H9 (cell line): ENCODE measurements around the gene ZNF385B. TPM values are rescaled to one million over a fixed set of nuclear protein-coding genes. Genes with fewer than 3 reads are reported as not detected.

Experiments used
- DNase-seq: peaks from one replicate; pipeline ENCODE4 v3.0.0-alpha.2; 2017
- H2AFZ ChIP-seq: one replicate; pipeline ENCODE4 v1.6.1; 2013; ENCODE audit warnings: mild to moderate bottlenecking, low read length, control low read depth, moderate library complexity
- H2AK5ac ChIP-seq: 2 replicates; pipeline ENCODE4 v1.6.1; 2013; ENCODE audit warnings: low read length, control low read depth, mixed read lengths; ENCODE audit not compliant: insufficient read length
- H2BK120ac ChIP-seq: one replicate; pipeline ENCODE4 v1.6.1; 2013; ENCODE audit warnings: low read depth, mild to moderate bottlenecking, low read length, control low read depth, inconsistent platforms; ENCODE audit not compliant: poor library complexity, severe bottlenecking
- H2BK12ac ChIP-seq: 2 replicates; pipeline ENCODE4 v1.6.1; 2013; ENCODE audit warnings: low read length, control low read depth, mixed read lengths, low read depth; ENCODE audit not compliant: insufficient read length
- H2BK15ac ChIP-seq: 2 replicates; pipeline ENCODE4 v1.6.1; 2013; ENCODE audit warnings: low read depth, low read length, control low read depth
- H2BK20ac ChIP-seq: one replicate; pipeline ENCODE4 v1.6.1; 2013; ENCODE audit warnings: low read depth, mild to moderate bottlenecking, low read length, control low read depth, inconsistent platforms; ENCODE audit not compliant: poor library complexity, severe bottlenecking
- H2BK5ac ChIP-seq: 2 replicates; pipeline ENCODE4 v1.6.1; 2013; ENCODE audit warnings: low read length, control low read depth, mixed read lengths; ENCODE audit not compliant: insufficient read length
- H3K14ac ChIP-seq: 2 replicates; pipeline ENCODE4 v1.6.1; 2013; ENCODE audit warnings: low read length, control low read depth; ENCODE audit not compliant: insufficient read depth
- H3K18ac ChIP-seq: 2 replicates; pipeline ENCODE4 v1.6.1; 2013; ENCODE audit warnings: low read depth, mild to moderate bottlenecking, mixed read lengths, low read length, control low read depth; ENCODE audit not compliant: insufficient read length
- H3K23ac ChIP-seq: 2 replicates; pipeline ENCODE4 v1.6.1; 2013; ENCODE audit warnings: low read length, control low read depth, mixed read lengths, low read depth; ENCODE audit not compliant: insufficient read length
- H3K23me2 ChIP-seq: 2 replicates; pipeline ENCODE4 v1.6.1; 2013; ENCODE audit warnings: low read depth, mild to moderate bottlenecking, mixed read lengths, low read length, control low read depth; ENCODE audit not compliant: insufficient read length, poor library complexity, severe bottlenecking
- H3K27ac ChIP-seq: 2 replicates; pipeline ENCODE4 v1.5.1; 2013; ENCODE audit warnings: low read length, control low read depth, mixed read lengths, low read depth; ENCODE audit not compliant: insufficient read length
- H3K27me3 ChIP-seq: 2 replicates; pipeline ENCODE4 v1.6.1; 2013; ENCODE audit warnings: low read length, control low read depth, inconsistent platforms; ENCODE audit not compliant: insufficient read depth
- H3K4ac ChIP-seq: 2 replicates; pipeline ENCODE4 v1.6.1; 2013; ENCODE audit warnings: low read depth, mild to moderate bottlenecking, control low read depth, inconsistent platforms, low read length, moderate library complexity
- H3K4me1 ChIP-seq: 2 replicates; pipeline ENCODE4 v1.6.1; 2013; ENCODE audit warnings: low read length, control low read depth, inconsistent platforms; ENCODE audit not compliant: insufficient read depth
- H3K4me2 ChIP-seq: 2 replicates; pipeline ENCODE4 v1.6.1; 2013; ENCODE audit warnings: low read length, control low read depth, mixed read lengths; ENCODE audit not compliant: insufficient read length, insufficient read depth
- H3K56ac ChIP-seq: 2 replicates; pipeline ENCODE4 v1.6.1; 2013; ENCODE audit warnings: low read depth, mild to moderate bottlenecking, mixed read lengths, low read length, control low read depth; ENCODE audit not compliant: insufficient read length
- H3K79me1 ChIP-seq: 2 replicates; pipeline ENCODE4 v1.6.1; 2013; ENCODE audit warnings: low read depth, mild to moderate bottlenecking, moderate library complexity, low read length, control low read depth, inconsistent platforms; ENCODE audit not compliant: insufficient read depth, poor library complexity, severe bottlenecking
- H3K79me2 ChIP-seq: 2 replicates; pipeline ENCODE4 v1.6.1; 2013; ENCODE audit warnings: low read length, control low read depth, inconsistent platforms; ENCODE audit not compliant: insufficient read depth
- H3K9ac ChIP-seq: 2 replicates; pipeline ENCODE4 v1.6.1; 2013; ENCODE audit warnings: low read length, control low read depth, mixed read lengths; ENCODE audit not compliant: insufficient read length; ENCODE audit errors: extremely low read depth
- H3K9me3 ChIP-seq: one replicate; pipeline ENCODE4 v1.6.1; 2013; ENCODE audit warnings: low read depth, low read length, inconsistent platforms; ENCODE audit not compliant: control insufficient read depth
- H3T11ph ChIP-seq: one replicate; pipeline ENCODE4 v1.6.1; 2013; ENCODE audit warnings: mild to moderate bottlenecking, low read length, control low read depth, inconsistent platforms
- H4K20me1 ChIP-seq: one replicate; pipeline ENCODE4 v1.6.1; 2013; ENCODE audit not compliant: control insufficient read depth, insufficient read length, insufficient read depth
- H4K5ac ChIP-seq: 2 replicates; pipeline ENCODE4 v1.6.1; 2013; ENCODE audit warnings: low read depth, mild to moderate bottlenecking, mixed read lengths, low read length, control low read depth; ENCODE audit not compliant: insufficient read length
- H4K8ac ChIP-seq: replicated peaks from 2 replicates; pipeline ENCODE4 v1.6.1; 2013; ENCODE audit warnings: low read length, control low read depth, mixed read lengths, low read depth; ENCODE audit not compliant: insufficient read length
- H4K91ac ChIP-seq: 2 replicates; pipeline ENCODE4 v1.6.1; 2013; ENCODE audit warnings: low read depth, mild to moderate bottlenecking, moderate library complexity, mixed read lengths, low read length, control low read depth; ENCODE audit not compliant: insufficient read length
- H3K27ac Mint-ChIP-seq, 3 experiments: 2 replicates in 2 of 3; 3 replicates in 1 of 3; pipeline ENCODE4 v1.8.0; 2020 to 2021; ENCODE audit warnings: mixed read lengths in 3 of 3, mild to moderate bottlenecking in 1 of 3, moderate library complexity in 1 of 3
- H3K27me3 Mint-ChIP-seq: 2 replicates; pipeline ENCODE4 v1.8.0; 2021; ENCODE audit warnings: low read depth, mild to moderate bottlenecking, moderate library complexity, mixed read lengths
- H3K36me3 Mint-ChIP-seq, 3 experiments: 2 replicates in 2 of 3; 3 replicates in 1 of 3; pipeline ENCODE4 v1.8.0; 2020 to 2021; ENCODE audit warnings: low read depth in 3 of 3, mixed read lengths in 3 of 3; ENCODE audit not compliant: insufficient read depth in 1 of 3
- H3K4me1 Mint-ChIP-seq, 2 experiments: 2 replicates each; pipeline ENCODE4 v1.8.0; 2020; ENCODE audit warnings: mixed read lengths in 2 of 2
- H3K4me3 Mint-ChIP-seq, 2 experiments: 2 replicates in 1 of 2; 3 replicates in 1 of 2; pipeline ENCODE4 v1.8.0; 2020 to 2021; ENCODE audit warnings: mild to moderate bottlenecking in 2 of 2, mixed read lengths in 2 of 2, moderate library complexity in 1 of 2
- H3K9me3 Mint-ChIP-seq, 2 experiments: 2 replicates in 1 of 2; 3 replicates in 1 of 2; pipeline ENCODE4 v1.8.0; 2020; ENCODE audit warnings: mild to moderate bottlenecking in 2 of 2, mixed read lengths in 2 of 2, moderate library complexity in 1 of 2
- WGBS: extraction: QIAGEN DNeasy Blood & Tissue Kit; methylation state at CpG from one replicate; pipeline ENCODE4 v1.1.7; 2013; ENCODE audit warnings: missing lambda C conversion rate, low lambda C conversion rate, mixed read lengths; ENCODE audit not compliant: insufficient read length; ENCODE audit errors: extremely low coverage; 5-methylcytosine and 5-hydroxymethylcytosine counted together
- total RNA-seq: library from RNA; stranded (reverse); gene quantifications from 2 replicates; pipeline ENCODE4 v1.2.1, GENCODE V29; 2021
- TF ChIP-seq, protein P1 (sequence below): fragments of 200-600 bp; sonication (generic); conservative IDR thresholded peaks from 3 replicates; pipeline ENCODE4 v1.8.0; 2021; ENCODE audit warnings: antibody characterized with exemption, mild to moderate bottlenecking

ZNF385B gene
- total RNA-seq, 1 experiment from 2014 or later, result 2.1 TPM

DNA sequence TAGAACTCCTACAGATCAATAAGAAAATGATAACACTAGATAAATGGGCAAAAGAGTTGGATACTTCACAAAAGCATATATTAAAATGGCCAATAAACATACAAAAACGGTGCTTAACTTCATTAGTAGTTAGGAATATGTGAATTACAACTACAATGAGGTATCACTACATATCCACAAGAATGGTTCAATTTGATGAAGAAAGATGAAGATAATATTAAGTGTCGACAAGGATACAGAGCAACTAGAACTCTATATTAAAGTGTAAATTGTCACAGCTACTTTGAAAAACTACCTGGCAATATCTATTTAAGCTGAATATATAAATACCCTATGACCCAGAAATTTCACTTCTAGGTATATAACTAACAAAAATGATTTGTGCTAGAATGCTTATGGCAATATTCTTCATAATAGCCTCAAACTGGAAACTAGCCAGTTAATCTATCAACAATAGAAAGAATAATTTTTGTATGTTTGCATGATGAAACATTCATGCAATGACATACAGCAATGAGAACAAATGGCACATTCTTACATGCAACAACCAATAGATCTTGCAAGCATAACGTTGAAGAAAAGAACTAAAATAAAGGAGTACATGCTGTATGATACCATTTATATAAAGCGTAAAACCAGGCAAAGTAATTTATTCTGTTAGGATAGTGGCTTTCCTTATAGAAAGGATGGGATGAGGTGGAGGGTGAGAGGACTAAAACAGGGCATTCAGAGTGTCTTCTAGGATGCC is 306.6 kb downstream of the ZNF385B start:
- DNase-seq, result no peak
- Histone ChIP-seq H3K79me2 (no peaks in the 10 kb centered on the region), H2BK120ac (no peak overlapping the region), H3K56ac (no peak overlapping the region), H4K5ac (no peak overlapping the region), H3K27ac (no peak overlapping the region), H2BK20ac (no peak overlapping the region), H3T11ph (no peak overlapping the region), H4K91ac (no peak overlapping the region), H3K4ac (no peak overlapping the region), H2AFZ (no peak overlapping the region), H3K27me3 (no peaks in the 10 kb centered on the region), H3K79me1 (no peaks in the 10 kb centered on the region), H3K18ac (no peak overlapping the region), H3K23ac (no peak overlapping the region), H2BK12ac (no peak overlapping the region), H2BK5ac (no peak overlapping the region), H3K14ac (no peak overlapping the region), H3K9me3 (no peaks in the 10 kb centered on the region), H3K4me1 (peaks cover 5% of the 10 kb centered on the region; the same call in 1 of the 2 replicates), H4K8ac (no peak overlapping the region), H3K9ac (no peak overlapping the region), H2AK5ac (no peak overlapping the region), H4K20me1 (no peaks in the 10 kb centered on the region), H2BK15ac (no peak overlapping the region), H3K4me2 (no peak overlapping the region), H3K23me2 (no peaks in the 10 kb centered on the region)
- H3K4me1 Mint-ChIP-seq, result peaks cover 35 to 43% of the 10 kb centered on the region in 2 experiments
- no CpG with 5 or more reads among the region's 4 CpGs for WGBS
- TF ChIP-seq, protein P1, sequence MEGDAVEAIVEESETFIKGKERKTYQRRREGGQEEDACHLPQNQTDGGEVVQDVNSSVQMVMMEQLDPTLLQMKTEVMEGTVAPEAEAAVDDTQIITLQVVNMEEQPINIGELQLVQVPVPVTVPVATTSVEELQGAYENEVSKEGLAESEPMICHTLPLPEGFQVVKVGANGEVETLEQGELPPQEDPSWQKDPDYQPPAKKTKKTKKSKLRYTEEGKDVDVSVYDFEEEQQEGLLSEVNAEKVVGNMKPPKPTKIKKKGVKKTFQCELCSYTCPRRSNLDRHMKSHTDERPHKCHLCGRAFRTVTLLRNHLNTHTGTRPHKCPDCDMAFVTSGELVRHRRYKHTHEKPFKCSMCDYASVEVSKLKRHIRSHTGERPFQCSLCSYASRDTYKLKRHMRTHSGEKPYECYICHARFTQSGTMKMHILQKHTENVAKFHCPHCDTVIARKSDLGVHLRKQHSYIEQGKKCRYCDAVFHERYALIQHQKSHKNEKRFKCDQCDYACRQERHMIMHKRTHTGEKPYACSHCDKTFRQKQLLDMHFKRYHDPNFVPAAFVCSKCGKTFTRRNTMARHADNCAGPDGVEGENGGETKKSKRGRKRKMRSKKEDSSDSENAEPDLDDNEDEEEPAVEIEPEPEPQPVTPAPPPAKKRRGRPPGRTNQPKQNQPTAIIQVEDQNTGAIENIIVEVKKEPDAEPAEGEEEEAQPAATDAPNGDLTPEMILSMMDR, result no peak
- H3K27ac Mint-ChIP-seq, result no peak overlapping the region
- no peaks in the 10 kb centered on the region for H3K9me3 Mint-ChIP-seq
- H3K27me3 Mint-ChIP-seq, result peaks cover 4% of the 10 kb centered on the region; the same call in 1 of the 2 replicates
- H3K36me3 Mint-ChIP-seq, result no peaks in the 10 kb centered on the region
- H3K4me3 Mint-ChIP-seq, result no peak overlapping the region
